T-helper 2 cell (primary cell): ENCODE results near the gene CIC.

Experiments
- DNase-seq, 5 experiments: peaks; one replicate each; pipeline versions ENCODE4 v3.0.0 to v3.0.0-alpha.2; 2012 to 2022

The CIC gene

DNA sequence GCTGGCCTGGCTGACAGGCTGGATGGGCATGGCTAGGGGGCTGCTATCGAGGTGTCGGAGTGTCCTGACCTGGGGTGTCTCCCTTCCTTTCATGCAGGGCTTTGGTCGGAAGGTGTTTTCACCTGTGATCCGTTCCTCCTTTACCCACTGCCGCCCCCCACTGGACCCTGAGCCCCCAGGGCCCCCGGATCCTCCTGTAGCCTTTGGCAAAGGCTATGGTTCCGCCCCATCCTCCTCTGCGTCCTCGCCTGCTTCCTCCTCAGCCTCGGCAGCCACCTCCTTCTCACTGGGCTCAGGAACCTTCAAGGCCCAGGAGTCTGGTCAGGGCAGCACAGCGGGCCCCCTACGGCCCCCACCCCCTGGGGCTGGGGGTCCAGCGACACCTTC, 21.1 kb downstream of the CIC start:
- DNase-seq: no peak

DNA sequence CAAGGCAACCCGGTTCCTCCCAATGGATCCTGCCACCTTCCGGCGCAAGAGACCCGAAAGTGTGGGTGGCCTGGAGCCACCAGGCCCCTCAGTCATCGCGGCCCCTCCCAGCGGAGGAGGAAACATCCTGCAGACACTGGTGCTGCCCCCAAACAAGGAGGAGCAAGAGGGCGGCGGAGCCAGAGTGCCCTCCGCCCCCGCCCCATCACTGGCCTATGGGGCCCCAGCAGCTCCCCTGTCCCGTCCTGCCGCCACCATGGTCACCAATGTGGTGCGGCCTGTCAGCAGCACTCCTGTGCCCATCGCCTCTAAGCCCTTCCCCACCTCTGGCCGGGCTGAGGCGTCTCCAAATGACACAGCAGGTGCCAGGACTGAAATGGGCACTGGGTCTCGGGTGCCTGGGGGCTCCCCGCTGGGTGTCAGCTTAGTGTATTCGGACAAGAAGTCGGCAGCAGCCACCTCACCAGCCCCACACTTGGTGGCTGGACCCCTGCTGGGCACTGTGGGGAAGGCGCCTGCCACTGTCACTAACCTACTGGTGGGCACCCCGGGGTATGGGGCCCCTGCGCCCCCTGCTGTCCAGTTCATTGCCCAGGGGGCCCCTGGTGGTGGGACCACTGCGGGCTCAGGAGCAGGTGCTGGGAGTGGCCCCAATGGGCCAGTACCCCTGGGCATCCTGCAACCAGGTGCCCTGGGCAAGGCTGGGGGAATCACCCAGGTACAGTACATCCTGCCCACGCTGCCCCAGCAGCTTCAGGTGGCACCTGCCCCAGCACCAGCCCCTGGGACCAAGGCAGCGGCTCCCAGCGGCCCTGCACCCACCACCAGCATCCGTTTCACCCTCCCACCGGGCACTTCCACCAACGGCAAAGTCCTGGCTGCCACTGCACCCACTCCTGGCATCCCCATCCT, 21.7 kb downstream of the CIC start:
- peak; percentile 35 to 59 (median 43) for DNase-seq

DNA sequence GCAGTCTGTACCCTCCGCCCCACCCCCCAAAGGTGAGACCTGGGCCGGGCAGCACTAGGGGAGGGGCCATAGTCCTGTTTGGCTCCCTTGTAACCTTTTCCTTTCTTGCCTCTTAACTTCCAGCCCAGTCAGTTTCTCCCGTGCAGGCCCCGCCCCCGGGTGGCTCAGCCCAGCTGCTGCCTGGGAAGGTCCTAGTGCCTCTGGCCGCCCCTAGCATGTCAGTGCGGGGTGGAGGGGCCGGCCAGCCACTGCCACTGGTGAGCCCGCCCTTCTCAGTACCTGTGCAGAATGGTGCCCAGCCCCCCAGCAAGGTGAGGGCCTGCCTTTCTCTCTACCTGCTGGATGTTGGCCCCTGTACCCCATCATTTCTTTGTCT, 22.4 kb downstream of the CIC start:
- no peak for DNase-seq

DNA sequence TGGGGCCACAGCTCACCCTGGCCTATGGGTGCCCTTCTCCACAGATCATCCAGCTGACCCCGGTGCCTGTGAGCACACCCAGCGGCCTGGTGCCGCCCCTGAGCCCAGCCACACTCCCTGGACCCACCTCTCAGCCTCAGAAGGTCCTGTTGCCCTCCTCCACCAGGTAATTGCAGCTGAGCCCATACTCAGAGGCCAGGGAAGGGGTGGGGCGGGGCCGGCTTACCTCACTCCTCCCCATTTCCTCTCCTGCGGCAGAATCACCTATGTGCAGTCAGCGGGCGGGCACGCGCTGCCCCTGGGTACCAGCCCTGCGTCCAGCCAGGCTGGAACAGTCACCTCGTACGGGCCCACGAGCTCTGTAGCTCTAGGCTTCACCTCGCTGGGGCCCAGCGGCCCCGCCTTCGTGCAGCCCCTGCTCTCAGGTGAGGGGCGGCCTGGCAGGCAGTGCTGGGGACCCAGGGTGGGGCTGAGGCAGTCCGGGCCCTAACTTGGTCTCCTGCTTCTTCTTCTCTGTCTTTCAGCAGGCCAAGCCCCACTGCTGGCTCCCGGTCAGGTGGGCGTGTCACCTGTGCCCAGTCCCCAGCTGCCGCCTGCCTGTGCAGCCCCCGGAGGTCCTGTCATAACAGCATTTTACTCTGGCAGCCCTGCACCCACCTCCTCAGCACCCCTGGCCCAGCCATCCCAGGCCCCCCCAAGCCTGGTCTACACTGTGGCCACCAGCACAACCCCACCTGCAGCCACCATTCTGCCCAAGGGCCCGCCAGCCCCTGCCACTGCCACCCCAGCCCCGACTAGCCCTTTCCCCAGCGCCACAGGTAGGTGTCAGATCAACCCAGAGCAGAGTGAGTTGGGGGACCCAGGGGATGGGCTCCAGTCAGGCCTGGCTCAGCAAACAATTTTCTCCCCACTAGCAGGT, 23.2 kb downstream of the CIC start:
- DNase-seq: no peak

DNA sequence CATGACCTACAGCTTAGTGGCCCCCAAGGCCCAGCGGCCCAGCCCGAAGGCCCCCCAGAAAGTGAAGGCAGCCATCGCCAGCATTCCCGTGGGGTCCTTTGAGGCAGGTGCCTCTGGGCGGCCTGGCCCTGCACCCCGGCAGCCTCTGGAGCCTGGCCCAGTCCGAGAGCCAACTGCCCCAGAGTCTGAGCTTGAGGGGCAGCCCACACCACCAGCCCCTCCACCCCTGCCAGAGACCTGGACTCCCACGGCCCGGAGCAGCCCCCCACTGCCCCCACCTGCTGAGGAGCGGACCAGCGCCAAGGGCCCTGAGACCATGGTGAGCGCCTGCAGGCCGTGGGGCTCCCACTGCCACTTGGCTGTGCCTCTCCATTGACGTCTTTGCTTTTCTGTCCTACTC, 23.9 kb downstream of the CIC start:
- DNase-seq: no peak

DNA sequence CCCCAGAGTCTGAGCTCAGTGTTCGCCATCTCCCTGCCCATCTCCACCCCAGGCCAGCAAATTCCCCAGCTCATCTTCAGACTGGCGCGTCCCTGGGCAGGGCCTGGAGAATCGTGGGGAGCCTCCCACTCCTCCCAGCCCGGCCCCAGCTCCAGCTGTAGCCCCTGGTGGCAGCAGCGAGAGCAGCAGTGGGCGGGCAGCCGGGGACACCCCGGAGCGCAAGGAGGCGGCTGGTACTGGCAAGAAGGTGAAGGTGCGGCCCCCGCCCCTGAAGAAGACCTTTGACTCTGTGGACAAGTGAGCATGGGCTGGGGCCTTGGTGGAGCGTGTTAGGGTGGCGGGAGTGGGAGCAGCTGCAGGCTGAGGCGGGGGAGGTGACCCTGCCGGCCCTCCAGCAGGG, 24.5 kb downstream of the CIC start:
- DNase-seq: no peak

DNA sequence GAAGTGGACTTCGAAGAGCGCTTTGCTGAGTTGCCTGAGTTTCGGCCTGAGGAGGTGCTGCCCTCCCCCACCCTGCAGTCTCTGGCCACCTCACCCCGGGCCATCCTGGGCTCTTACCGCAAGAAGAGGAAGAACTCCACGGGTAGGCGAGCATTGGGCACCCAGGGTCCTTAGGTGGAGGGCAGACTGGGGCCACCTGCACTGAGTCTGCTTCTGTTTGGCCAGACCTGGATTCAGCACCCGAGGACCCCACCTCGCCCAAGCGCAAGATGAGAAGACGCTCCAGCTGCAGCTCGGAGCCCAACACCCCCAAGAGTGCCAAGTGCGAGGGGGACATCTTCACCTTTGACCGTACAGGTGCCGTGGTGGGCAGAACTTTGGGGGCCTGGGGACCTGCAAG, 24.9 kb downstream of the CIC start:
- DNase-seq: no peak

DNA sequence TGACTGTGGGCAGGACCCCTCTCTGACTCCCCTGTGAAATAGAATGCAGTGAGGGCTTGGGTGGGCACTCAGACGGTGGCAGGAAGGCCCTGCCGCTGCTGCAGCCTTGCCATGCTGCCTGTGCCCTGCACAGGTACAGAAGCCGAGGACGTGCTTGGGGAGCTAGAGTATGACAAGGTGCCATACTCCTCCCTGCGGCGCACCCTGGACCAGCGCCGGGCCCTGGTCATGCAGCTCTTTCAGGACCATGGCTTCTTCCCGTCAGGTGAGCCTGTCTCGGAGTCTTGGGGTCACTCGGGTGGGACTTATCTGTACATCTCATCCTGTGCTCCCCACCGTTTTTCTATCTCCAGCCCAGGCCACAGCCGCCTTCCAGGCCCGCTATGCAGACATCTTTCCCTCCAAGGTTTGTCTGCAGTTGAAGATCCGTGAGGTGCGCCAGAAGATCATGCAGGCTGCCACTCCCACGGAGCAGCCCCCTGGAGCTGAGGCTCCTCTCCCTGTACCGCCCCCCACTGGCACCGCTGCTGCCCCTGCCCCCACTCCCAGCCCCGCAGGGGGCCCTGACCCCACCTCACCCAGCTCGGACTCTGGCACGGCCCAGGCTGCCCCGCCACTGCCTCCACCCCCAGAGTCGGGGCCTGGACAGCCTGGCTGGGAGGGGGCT, 25.6 kb downstream of the CIC start:
- DNase-seq: no peak

DNA sequence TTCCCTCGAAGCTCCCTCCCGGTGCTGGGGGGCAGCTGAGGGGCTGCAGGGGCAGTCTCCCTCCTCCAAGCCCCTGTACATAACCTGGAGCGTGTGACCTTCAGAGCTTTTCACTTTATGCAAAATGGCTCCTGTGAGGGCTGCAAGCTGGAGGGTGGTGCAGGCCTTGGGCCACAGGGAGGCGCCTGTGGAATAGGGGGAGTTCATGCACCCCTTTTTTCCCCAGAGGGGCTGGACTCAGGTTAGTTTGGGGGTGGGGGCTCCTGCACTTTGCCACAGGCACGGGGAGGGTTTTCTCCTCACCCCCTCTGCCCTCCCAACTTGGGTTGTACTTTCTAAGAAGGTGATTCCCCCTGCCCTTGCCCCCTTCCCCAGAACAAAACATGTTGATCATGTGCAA, 26.3 kb downstream of the CIC start:
- no peak for DNase-seq

DNA sequence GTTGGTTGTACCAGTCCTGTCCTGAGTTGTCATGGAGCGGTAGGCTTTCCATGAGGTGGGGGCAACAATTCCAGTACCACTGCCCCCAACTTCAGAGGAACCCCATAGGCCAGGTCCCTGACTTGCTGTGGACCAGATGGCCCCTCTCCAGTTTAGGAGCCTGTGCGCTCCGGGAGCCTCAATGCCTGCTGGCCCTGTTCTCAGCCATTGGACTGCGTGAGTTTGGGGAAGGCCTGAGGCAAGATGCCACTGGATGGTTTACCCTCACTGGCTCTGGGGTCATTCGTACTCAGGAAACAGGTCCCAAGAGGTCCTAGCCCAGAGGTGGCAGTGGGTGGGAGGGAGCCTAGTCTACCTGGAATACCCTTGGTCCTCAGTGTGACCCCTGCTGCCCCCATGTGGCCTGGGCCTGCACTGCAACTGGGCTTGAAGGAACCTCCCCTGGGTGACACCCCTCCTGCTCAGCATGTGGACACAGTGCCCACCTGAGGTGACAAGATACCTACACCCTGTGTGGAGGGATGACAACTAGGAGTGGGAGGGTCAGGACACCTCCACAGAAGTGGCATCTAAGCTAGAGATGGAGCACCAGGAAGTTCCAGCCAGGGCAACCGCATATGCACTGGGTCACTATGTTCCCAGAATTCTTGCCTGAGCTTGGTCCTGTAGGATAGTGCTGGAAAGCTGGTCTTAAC, 26.9 kb downstream of the CIC start:
- peak; percentile 73 to 88 (median 78) for DNase-seq

DNA sequence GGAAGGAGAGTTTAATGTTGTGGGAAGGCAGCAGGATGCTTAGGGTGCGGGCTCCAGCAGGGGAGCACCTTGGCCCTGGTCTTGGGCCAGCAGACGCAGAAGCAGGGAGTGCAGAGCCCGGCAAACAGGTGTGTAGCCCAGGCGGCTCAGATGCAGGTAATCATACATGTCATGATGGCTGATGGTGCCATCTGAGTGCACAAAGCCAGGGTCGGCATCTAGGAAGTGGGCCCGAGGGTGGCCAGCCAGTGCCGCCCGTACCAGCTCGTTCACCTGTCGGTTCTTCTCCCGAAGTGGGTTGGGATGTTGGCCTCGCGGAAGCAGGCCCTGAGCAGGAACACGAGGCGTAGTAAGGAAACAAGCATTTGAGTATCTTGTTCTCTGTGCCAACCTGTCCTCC, 28.0 kb downstream of the CIC start:
- no peak for DNase-seq

DNA sequence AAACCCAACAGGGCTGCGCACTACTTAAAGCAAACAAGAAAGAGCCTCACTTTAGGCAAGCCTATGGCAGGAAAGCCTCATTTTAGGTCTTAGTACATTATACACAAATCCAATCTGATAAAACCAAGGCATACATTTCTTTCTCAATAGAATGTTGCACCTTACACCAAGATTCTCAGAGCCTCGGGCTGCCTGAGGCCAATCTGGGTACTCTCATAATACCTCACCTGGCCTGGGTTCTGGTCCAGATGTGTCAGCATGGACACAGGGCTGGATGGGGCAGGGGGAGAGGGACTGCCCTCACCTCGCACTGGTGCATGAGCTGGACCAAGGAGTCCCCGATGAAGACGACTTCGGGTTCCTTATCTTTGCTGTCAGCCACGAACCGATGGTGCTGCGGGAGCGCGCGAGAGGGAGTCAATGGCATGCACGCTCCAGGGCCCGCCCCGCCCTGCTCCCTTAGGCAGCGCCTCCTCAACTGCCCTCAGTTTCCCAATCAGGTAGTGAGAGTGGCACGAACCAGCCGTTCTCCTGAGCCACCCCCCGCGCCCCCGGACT, 32.7 kb downstream of the CIC start, which contains the start of gene PRR19:
Gene PRR19, plus strand, starts transcription at position 487 of the 558 bp plus-strand sequence. CDS start 7,453 bp downstream, outside the sequence.
- peak in 1 of 5 experiments; percentile 51 for DNase-seq

DNA sequence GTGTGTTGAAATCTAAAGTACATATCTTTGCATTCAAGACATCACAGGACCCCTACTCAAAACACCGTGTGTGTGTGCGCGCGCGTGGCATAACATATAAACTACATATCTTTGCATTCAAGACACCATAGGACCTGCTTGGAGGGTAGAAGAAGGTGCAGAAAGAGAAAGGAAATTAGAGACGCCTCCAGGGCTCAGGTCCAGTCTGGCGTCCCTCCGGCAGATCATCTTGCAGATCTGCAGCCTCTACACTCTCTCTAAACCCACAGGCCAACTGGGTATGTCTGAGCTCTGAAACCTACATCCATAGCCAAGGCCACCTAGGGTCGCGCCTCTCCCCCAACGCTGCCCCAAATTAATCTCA, 34.0 kb downstream of the CIC start:
- no peak for DNase-seq

DNA sequence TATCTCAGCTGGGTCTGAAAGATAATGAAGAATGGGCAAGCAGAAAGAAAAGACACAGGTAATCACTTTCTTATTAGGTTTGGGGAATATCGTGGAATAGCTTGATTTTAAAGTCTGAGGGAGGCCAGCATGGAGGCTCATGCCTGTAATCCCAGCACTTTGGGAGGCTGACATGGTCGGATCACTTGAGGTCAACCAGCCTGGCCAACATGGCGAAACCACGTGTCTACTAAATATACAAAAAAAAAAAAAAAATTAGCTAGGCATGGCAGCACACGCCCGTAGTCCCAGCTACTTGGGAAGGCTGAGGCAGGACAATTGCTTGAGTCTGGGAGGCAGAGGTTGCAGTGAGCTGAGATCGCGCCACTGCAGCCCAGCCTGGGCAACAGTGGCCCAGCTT, 34.8 kb downstream of the CIC start:
- no peak for DNase-seq

DNA sequence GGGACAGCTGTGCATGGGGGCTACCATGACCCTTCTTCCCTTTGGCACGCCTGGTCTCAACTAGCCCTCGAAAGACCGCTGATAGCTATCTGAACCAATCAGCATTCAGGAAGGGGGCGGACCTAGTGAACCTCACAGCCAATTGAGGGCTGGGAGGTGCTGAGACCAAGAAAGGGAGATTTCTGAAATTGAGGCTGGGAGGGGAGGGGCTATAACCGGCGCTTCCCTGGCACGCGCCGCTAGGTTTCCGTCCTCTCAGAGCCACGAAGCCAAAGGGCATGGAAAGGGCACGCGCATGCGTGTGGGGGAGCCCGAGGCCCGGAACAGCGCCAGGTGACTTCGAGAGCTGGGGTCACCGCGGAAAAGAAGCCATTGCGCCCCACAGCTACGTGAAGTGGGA, 37.6 kb downstream of the CIC start:
- DNase-seq: peak in 1 of 5 experiments; percentile 38

DNA sequence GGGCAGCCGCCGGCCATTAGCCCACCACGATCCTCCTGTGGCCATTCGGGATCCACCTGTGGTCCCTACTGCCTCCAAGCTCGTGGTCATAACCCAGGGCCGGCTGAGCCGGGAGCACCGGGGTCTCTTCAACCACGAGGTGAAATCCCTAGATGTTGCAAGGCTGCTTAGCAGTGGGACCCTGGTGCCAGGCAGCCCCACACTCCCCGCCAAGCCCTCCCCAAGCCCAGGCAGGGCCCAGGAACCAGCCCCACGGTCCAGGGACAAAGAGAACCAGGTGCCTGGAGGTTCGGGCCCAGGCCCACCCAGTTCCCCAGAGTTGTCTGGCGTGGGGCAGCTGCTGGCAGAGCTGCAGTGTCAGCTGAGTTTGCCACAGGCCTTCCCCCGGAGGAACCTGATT, 40.6 kb downstream of the CIC start:
- no peak for DNase-seq

DNA sequence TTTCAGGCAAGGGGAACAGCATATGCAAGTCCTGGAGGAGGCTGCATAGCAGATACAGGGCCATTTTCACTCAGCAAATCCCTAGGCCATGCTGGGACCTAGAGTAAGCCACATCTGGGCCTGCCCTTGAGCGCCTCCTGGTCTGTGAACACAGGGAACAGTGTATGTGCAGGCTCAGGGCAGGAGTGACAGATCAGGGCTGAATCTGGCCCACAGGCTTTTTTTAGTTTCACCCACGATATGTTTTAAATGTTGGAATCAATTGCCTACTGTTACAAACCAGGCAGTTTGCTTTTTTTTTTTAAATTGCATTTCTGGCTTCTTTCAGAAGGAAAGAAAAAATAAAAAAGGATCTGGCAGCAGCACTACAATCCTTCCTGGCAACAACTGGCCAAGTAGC, 42.6 kb downstream of the CIC start:
- DNase-seq: no peak

DNA sequence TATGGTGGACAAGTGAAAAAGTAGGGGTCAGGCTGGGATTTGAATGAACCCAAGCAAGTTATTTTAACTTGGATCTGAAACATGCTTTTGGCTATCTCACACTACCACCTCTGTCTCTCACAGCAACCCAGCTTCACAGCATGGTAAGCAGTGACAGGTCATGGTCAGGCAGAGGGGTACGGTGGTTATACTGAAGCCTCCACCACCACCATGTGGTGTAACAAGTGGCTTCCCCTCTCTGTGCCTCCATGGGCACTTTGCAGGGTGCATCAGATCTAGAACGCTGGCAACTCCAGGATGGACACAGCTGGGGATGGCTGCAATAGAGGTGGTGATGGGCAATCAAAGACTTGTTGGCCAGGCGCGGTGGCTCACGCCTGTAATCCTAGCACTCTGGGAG, 43.3 kb downstream of the CIC start:
- DNase-seq: no peak

DNA sequence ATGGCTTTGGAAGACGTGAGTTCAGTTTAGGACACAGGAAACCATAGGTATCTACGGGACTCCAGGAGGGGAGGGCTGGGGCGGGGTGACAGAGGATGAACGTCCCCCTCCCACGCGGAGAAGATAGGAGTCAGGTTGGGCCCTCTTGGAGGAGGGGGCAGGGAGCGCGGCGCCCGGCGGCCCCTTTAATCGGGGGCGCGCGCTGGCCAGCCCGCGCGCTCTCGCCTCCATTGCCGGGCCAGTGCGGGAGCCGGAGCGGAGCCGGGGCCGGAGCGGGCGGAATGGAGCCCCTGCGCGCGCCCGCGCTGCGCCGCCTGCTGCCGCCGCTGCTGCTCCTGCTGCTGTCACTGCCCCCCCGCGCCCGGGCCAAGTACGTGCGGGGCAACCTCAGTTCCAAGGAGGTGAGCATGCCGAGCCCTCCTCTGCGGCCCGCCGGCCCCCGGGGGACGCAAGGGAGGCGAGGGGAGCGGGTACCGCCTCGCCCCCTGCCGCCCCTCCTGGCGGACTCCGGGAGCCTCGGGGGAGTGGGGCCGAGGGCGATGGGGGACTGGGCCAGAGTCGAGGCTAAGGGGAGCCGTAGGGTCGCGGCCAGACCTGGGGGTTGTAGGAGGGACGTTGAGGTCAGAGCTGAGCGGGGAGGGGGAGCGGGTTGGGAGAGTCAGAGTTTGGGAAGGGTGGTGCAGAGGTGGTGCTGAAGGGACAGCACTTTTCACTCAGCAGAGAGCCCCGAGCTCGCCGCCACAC, 44.2 kb downstream of the CIC start, which contains the start of gene TMEM145:
Gene TMEM145, plus strand, starts transcription at position 214 of the 744 bp plus-strand sequence. Its CDS starts 68 bp downstream, at position 282.
- peak in 1 of 5 experiments; percentile 66 for DNase-seq

DNA sequence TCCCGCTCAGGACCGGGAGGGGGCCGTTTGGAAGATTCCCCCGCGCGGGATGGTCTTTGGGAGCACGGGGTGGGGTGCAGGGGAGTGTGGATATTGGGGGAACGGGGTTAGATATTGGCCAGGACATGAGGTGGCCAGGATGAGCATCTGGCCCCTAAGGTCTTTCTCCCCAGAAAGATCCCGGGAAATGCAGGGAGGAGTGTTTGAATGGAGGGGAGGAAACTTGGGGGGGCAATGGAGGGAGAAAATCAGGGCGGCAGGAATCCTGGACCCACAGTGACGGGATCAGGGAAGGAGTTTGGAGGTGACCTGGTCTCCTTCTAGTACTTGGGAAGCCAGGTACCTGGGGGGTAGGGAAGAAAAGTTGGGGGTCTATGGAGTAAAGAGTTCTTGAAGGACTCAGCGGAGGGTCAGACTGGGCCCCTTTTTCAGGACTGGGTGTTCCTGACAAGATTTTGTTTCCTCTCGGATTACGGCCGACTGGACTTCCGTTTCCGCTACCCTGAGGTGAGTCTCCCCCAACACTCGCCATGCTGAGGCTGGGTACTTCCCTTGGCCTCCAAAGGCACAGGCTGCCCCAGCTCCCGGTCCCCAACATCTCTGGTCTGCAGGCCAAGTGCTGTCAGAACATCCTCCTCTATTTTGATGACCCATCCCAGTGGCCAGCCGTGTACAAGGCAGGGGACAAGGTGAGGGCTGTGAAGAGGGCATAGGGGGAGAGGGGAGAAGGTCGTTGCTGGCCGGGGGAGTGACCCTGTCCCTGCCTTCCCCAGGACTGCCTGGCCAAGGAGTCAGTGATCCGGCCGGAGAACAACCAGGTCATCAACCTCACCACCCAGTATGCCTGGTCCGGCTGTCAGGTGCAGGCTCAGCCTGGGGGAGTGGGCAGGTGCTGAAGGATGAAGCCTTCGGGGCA, 45.0 kb downstream of the CIC start:
- DNase-seq: no peak
